22Rv1 (cell line): ENCODE measurements around the gene TRIM29.

Source experiments
- ZFX ChIP-seq: fragments of 450-650 bp; IDR thresholded peaks from 2 replicates; pipeline ENCODE4 v1.6.1; 2017; ENCODE audit warnings: antibody characterized with exemption, borderline replicate concordance
- TF ChIP-seq, protein P1 (sequence below): fragments of 450-650 bp; IDR thresholded peaks from 2 replicates; pipeline ENCODE4 v1.5.1; 2017; ENCODE audit warnings: mild to moderate bottlenecking

DNA sequence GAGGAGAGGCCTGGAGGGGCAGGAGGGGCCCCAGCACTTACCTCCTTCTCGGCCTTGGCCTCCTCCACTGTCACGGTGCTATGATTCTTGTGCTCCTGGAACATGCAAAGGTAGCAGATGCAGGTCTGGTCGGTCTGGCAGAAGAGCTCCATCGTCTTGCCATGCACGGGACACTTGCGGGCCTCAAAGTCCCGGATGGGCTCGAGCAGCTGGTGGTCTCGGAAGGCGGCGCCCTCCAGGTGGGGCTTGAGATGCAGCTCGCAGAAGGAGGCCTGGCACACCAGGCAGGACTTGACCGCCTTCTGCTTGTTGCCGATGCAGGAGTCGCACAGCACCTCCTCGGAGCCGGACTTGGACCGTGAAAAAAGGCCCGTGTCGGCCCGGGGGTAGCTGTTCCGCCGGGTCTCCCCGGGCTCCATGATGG lies 714 bp downstream of the TRIM29 start:
- no peak for TF ChIP-seq ZFX
- TF ChIP-seq, protein P1, sequence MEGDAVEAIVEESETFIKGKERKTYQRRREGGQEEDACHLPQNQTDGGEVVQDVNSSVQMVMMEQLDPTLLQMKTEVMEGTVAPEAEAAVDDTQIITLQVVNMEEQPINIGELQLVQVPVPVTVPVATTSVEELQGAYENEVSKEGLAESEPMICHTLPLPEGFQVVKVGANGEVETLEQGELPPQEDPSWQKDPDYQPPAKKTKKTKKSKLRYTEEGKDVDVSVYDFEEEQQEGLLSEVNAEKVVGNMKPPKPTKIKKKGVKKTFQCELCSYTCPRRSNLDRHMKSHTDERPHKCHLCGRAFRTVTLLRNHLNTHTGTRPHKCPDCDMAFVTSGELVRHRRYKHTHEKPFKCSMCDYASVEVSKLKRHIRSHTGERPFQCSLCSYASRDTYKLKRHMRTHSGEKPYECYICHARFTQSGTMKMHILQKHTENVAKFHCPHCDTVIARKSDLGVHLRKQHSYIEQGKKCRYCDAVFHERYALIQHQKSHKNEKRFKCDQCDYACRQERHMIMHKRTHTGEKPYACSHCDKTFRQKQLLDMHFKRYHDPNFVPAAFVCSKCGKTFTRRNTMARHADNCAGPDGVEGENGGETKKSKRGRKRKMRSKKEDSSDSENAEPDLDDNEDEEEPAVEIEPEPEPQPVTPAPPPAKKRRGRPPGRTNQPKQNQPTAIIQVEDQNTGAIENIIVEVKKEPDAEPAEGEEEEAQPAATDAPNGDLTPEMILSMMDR, result no peak
